GM15510 (cell line): ENCODE data around the gene ASXL1.

Source experiments
- POLR2A ChIP-seq: IDR thresholded peaks from 3 replicates; pipeline ENCODE4 v1.6.1; 2011; ENCODE audit warnings: borderline replicate concordance; ENCODE audit not compliant: insufficient read length; ENCODE audit errors: extremely low read depth

Gene ASXL1

GRCh38 chr20:32448306-32449056, 90.3 kb downstream of the ASXL1 start:
- no peak for TF ChIP-seq POLR2A

- no peak for TF ChIP-seq POLR2A
Observed at GRCh38 chr20:32449057-32449889, 91.1 kb downstream of the ASXL1 start.

- TF ChIP-seq POLR2A = no peak
Observed at GRCh38 chr20:32449890-32450401, 91.8 kb downstream of the ASXL1 start.

- no peak for TF ChIP-seq POLR2A
Observed at GRCh38 chr20:32450484-32451061, 92.4 kb downstream of the ASXL1 start.

- no peak for TF ChIP-seq POLR2A
Observed at GRCh38 chr20:32451340-32451681, 93.2 kb downstream of the ASXL1 start.

GRCh38 chr20:32451682-32452461, 93.7 kb downstream of the ASXL1 start:
- TF ChIP-seq POLR2A = no peak

- no peak for TF ChIP-seq POLR2A
Observed at GRCh38 chr20:32452776-32453466, 94.8 kb downstream of the ASXL1 start.

- no peak for TF ChIP-seq POLR2A
Observed at GRCh38 chr20:32453467-32454163, 95.5 kb downstream of the ASXL1 start.

GRCh38 chr20:32454164-32455145, 96.3 kb downstream of the ASXL1 start:
- no peak for TF ChIP-seq POLR2A

GRCh38 chr20:32455171-32455900, 97.2 kb downstream of the ASXL1 start:
- TF ChIP-seq POLR2A = no peak

GRCh38 chr20:32455901-32456701, 98.0 kb downstream of the ASXL1 start:
- no peak for TF ChIP-seq POLR2A
